Measurements from ENCODE around the gene PRDX5. TPM values are rescaled to one million over a fixed set of nuclear protein-coding genes. Genes with fewer than 3 reads are reported as not detected.

PRDX5 gene
- total RNA-seq, 5 donors from 2014 or later (not counting 1 experiment from before 2014, with no cell fraction given) = 35.8 to 86.7 (median 71.7) TPM

GRCh38 chr11:64337538-64338249 is 19.8 kb downstream of the PRDX5 start:
- H3K4me3 Mint-ChIP-seq = peak overlapping the region in 1 of 3 donors; percentile 36
- H3K9me3 Mint-ChIP-seq = no peaks in the 10 kb centered on the region
- peaks cover 29 to 46% (median 43%) of the 10 kb centered on the region in 3 donors for H3K4me1 Mint-ChIP-seq
- CTCF ChIA-PET = no interaction called here
- DNase-seq (no peak), ATAC-seq (replicated peaks in 1 of 4) (no peak)
- H3K27ac ChIP-seq (ENCODE audit: low read length) = no peak overlapping the region
- no peak overlapping the region for H3K4me3 ChIP-seq (ENCODE audit: control insufficient read depth in 1 of 2, extremely low read depth in 1 of 2, low read length in 1 of 2)
- H3K36me3 ChIP-seq (ENCODE audit: control insufficient read depth in 2 of 2, extremely low read depth in 1 of 2, insufficient read depth in 1 of 2, low read length in 1 of 2) = peaks cover 3 to 34% of the 10 kb centered on the region in 2 donors
- H3K27me3 Mint-ChIP-seq = no peaks in the 10 kb centered on the region
- POLR2A ChIA-PET = interaction anchor here in 1 of 2 donors (0.6 kb wide), 1 partner anchor 19 kb away, joined by 6 read pairs; no protein-coding TSS in a partner anchor
- H3K27me3 ChIP-seq (replicated peaks in 1 of 2; ENCODE audit: control insufficient read depth in 2 of 2, extremely low read depth in 1 of 2, insufficient read depth in 2 of 2, low read length in 1 of 2) = no peaks in the 10 kb centered on the region
- H3K9me3 ChIP-seq = no peaks in the 10 kb centered on the region
- peaks cover 14 to 42% of the 10 kb centered on the region in 2 experiments for H3K4me1 ChIP-seq (ENCODE audit: control insufficient read depth in 1 of 2, extremely low read depth in 1 of 2, insufficient read depth in 2 of 2, low read length in 2 of 2)
- H3K36me3 Mint-ChIP-seq = peaks cover 17% of the 10 kb centered on the region
- WGBS (ENCODE audit: insufficient coverage) = 93% methylated on average over 4 of the region's 8 CpGs
- peak overlapping the region in 1 of 2 donors; percentile 28 for H3K27ac Mint-ChIP-seq

DNA sequence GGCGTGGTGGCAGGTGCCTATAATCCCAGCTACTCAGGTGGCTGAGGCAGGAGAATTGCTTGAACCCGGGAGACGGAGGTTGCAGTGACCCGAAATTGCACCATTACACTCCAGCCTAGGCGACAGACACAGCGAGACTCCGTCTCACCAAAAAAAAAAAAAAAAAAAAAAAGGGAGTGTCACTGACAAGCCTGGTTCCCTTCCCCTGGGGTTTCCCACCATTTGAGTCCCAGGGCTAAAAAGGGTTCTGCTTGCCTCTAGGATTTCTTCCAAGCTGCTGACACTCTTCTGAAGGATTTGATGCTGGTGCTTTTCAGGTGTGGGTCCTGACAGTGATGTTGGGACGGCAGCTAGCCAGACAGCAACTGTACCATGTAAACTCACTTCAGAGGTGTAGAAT is 20.8 kb downstream of the PRDX5 start:
- Mint-ChIP-seq H3K9me3 (no peaks in the 10 kb centered on the region), H3K4me1 (peaks cover 29 to 48% (median 43%) of the 10 kb centered on the region in 3 donors), H3K27ac (peak overlapping the region; percentile 94 to 95), H3K27me3 (no peaks in the 10 kb centered on the region), H3K36me3 (peaks cover 16% of the 10 kb centered on the region), H3K4me3 (peak overlapping the region; percentile 82 to 92 (median 83))
- 91% methylated on average over 3 of the region's 8 CpGs for WGBS (ENCODE audit: insufficient coverage)
- H3K9me3 ChIP-seq = no peaks in the 10 kb centered on the region
- ATAC-seq (replicated peaks in 1 of 4) = no peak
- H3K27me3 ChIP-seq (replicated peaks in 1 of 2; ENCODE audit: control insufficient read depth in 2 of 2, extremely low read depth in 1 of 2, insufficient read depth in 2 of 2, low read length in 1 of 2) = no peaks in the 10 kb centered on the region
- H3K27ac ChIP-seq (ENCODE audit: low read length) = peak overlapping the region; percentile 89
- peaks cover 14 to 52% of the 10 kb centered on the region in 2 experiments for H3K4me1 ChIP-seq (ENCODE audit: control insufficient read depth in 1 of 2, extremely low read depth in 1 of 2, insufficient read depth in 2 of 2, low read length in 2 of 2)
- POLR2A ChIA-PET = interaction anchor here in 1 of 2 donors (0.7 kb wide), 1 partner anchor 20 kb away, joined by 5 read pairs; no protein-coding TSS in a partner anchor
- no peak for DNase-seq
- no peak overlapping the region for H3K4me3 ChIP-seq (ENCODE audit: control insufficient read depth in 1 of 2, extremely low read depth in 1 of 2, low read length in 1 of 2)
- CTCF ChIA-PET = interaction anchor here in 1 of 2 donors (0.7 kb wide), 1 partner anchor 1909 kb away, joined by 6 read pairs; no protein-coding TSS in a partner anchor
- H3K36me3 ChIP-seq (ENCODE audit: control insufficient read depth in 2 of 2, extremely low read depth in 1 of 2, insufficient read depth in 1 of 2, low read length in 1 of 2) = peaks cover 2 to 41% of the 10 kb centered on the region in 2 donors

- Histone ChIP-seq H3K9me3 (no peaks in the 10 kb centered on the region), H3K4me1 (ENCODE audit: control insufficient read depth in 1 of 2, extremely low read depth in 1 of 2, insufficient read depth in 2 of 2, low read length in 2 of 2) (peaks cover 14 to 57% of the 10 kb centered on the region in 2 experiments), H3K36me3 (ENCODE audit: control insufficient read depth in 2 of 2, extremely low read depth in 1 of 2, insufficient read depth in 1 of 2, low read length in 1 of 2) (peaks cover 3 to 47% of the 10 kb centered on the region in 2 donors), H3K27ac (ENCODE audit: low read length) (peak overlapping the region; percentile 89), H3K27me3 (replicated peaks in 1 of 2; ENCODE audit: control insufficient read depth in 2 of 2, extremely low read depth in 1 of 2, insufficient read depth in 2 of 2, low read length in 1 of 2) (no peaks in the 10 kb centered on the region), H3K4me3 (ENCODE audit: control insufficient read depth in 1 of 2, extremely low read depth in 1 of 2, low read length in 1 of 2) (peak overlapping the region in 1 of 2 donors; percentile 72)
- no peaks in the 10 kb centered on the region for H3K27me3 Mint-ChIP-seq
- WGBS (ENCODE audit: insufficient coverage) = no CpG with 5 or more reads among the region's 4 CpGs
- H3K27ac Mint-ChIP-seq = peak overlapping the region; percentile 94 to 95
- H3K4me1 Mint-ChIP-seq = peaks cover 29 to 48% (median 43%) of the 10 kb centered on the region in 3 donors
- CTCF ChIA-PET = interaction anchor here in 1 of 2 donors (0.7 to 1.0 kb wide), 2 partner anchors 349 to 1908 kb away, joined by 3 to 6 read pairs; no protein-coding TSS in a partner anchor
- peak overlapping the region; percentile 82 to 92 (median 83) for H3K4me3 Mint-ChIP-seq
- H3K36me3 Mint-ChIP-seq = peaks cover 15% of the 10 kb centered on the region
- ATAC-seq (replicated peaks in 1 of 4) (no peak), DNase-seq (peak in 1 of 35 experiments; percentile 22)
- no peaks in the 10 kb centered on the region for H3K9me3 Mint-ChIP-seq
- POLR2A ChIA-PET = interaction anchor here in 1 of 2 donors (0.7 kb wide), 1 partner anchor 21 kb away, joined by 5 read pairs; no protein-coding TSS in a partner anchor
Measured at GRCh38 chr11:64339286-64339685, 21.4 kb downstream of the PRDX5 start.

DNA sequence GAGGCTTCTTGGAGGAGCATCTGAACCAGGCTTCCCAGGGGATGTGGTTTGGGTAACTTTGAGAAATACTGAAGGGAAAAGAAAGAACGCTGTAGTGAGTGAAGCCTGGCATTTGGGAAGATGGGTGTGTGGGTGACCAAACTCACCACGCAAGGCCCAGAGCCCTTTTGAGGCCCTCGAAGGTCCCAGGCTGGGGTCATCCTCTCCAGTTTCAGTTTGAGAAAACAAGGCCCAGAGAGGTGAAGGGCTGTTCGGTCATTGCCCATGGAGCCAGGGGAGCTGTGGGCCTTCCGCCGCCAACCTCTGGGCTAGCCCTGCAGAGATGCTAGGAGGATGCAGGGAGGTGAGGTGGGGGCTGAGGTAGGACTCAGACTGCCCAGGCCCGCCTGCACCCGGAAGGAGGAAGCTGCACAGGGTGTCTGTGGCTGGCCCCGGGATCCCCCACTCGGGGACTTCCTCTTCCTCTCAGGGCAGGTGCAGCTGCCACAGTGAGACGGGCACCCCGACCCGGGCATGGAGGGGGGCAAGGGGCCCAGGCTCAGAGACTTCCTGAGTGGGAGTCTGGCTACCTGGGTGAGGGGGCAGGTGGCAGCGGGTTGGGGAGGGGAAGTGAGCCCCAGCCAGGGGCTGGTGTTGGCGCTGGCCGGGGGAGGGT is 22.0 kb downstream of the PRDX5 start, which contains the start of gene CCDC88B:
TSS of gene CCDC88B (plus strand) at position 451 of the 655 bp plus-strand sequence. CDS start at position 514, 63 bp downstream.
- ChIA-PET CTCF (interaction anchor here in 1 of 2 donors (1.0 kb wide), 2 partner anchors 22 to 349 kb away, joined by 3 to 14 read pairs; partner anchors contain the start of genes PRDX5 and TRMT112), POLR2A (interaction anchor here (0.5 to 1.9 kb wide), 3 partner anchors 22 to 1458 kb away, joined by 4 to 6 read pairs (median 4); partner anchors contain the start of genes PRDX5 (in 2 of the 2) and TRMT112 (in 1 of the 2))
- Mint-ChIP-seq H3K36me3 (peaks cover 15% of the 10 kb centered on the region), H3K9me3 (no peaks in the 10 kb centered on the region), H3K4me1 (peaks cover 29 to 48% (median 43%) of the 10 kb centered on the region in 3 donors), H3K4me3 (peak within 1 kb of the TSS; percentile 82 to 92 (median 83)), H3K27me3 (no peaks in the 10 kb centered on the region), H3K27ac (peak within 1 kb of the TSS; percentile 94 to 95)
- Histone ChIP-seq H3K27ac (ENCODE audit: low read length) (peak within 1 kb of the TSS; percentile 89), H3K4me1 (ENCODE audit: control insufficient read depth in 1 of 2, extremely low read depth in 1 of 2, insufficient read depth in 2 of 2, low read length in 2 of 2) (peaks cover 14 to 58% of the 10 kb centered on the region in 2 experiments), H3K4me3 (ENCODE audit: control insufficient read depth in 1 of 2, extremely low read depth in 1 of 2, low read length in 1 of 2) (peak within 1 kb of the TSS; percentile 72), H3K27me3 (replicated peaks in 1 of 2; ENCODE audit: control insufficient read depth in 2 of 2, extremely low read depth in 1 of 2, insufficient read depth in 2 of 2, low read length in 1 of 2) (no peaks in the 10 kb centered on the region), H3K9me3 (no peaks in the 10 kb centered on the region), H3K36me3 (ENCODE audit: control insufficient read depth in 2 of 2, extremely low read depth in 1 of 2, insufficient read depth in 1 of 2, low read length in 1 of 2) (peaks cover 8 to 52% of the 10 kb centered on the region in 2 donors)
- 0% methylated on average over 10 of the region's 16 CpGs for WGBS (ENCODE audit: insufficient coverage)
- DNase-seq (peak; percentile 72 to 96 (median 90)), ATAC-seq (replicated peaks in 1 of 4) (peak; percentile 91 to 93 (median 92))

- Mint-ChIP-seq H3K4me3 (peak overlapping the region; percentile 82 to 92 (median 83)), H3K27me3 (no peaks in the 10 kb centered on the region), H3K36me3 (peaks cover 23% of the 10 kb centered on the region), H3K27ac (peak overlapping the region; percentile 94 to 95), H3K4me1 (peaks cover 36 to 48% (median 46%) of the 10 kb centered on the region in 3 donors), H3K9me3 (no peaks in the 10 kb centered on the region)
- POLR2A ChIA-PET = interaction anchor here in 1 of 2 donors (0.5 to 1.9 kb wide), 2 partner anchors 23 to 1459 kb away, joined by 4 to 6 read pairs; partner anchors contain the start of genes PRDX5 and TRMT112
- peak; percentile 48 to 58 (median 56) for ATAC-seq (replicated peaks in 1 of 4)
- Histone ChIP-seq H3K4me1 (ENCODE audit: control insufficient read depth in 1 of 2, extremely low read depth in 1 of 2, insufficient read depth in 2 of 2, low read length in 2 of 2) (peaks cover 14 to 58% of the 10 kb centered on the region in 2 experiments), H3K4me3 (ENCODE audit: control insufficient read depth in 1 of 2, extremely low read depth in 1 of 2, low read length in 1 of 2) (peak overlapping the region; percentile 72), H3K36me3 (ENCODE audit: control insufficient read depth in 2 of 2, extremely low read depth in 1 of 2, insufficient read depth in 1 of 2, low read length in 1 of 2) (peaks cover 8 to 51% of the 10 kb centered on the region in 2 donors), H3K9me3 (no peaks in the 10 kb centered on the region), H3K27me3 (replicated peaks in 1 of 2; ENCODE audit: control insufficient read depth in 2 of 2, extremely low read depth in 1 of 2, insufficient read depth in 2 of 2, low read length in 1 of 2) (no peaks in the 10 kb centered on the region), H3K27ac (ENCODE audit: low read length) (peak overlapping the region; percentile 89)
- DNase-seq = peak; percentile 22 to 83 (median 62)
- 22% methylated on average over 29 of the region's 33 CpGs for WGBS (ENCODE audit: insufficient coverage)
- CTCF ChIA-PET = interaction anchor here in 1 of 2 donors (1.0 to 1.3 kb wide), 2 partner anchors 23 kb away, joined by 5 to 14 read pairs; partner anchors contain the start of genes PRDX5 and TRMT112
Measured at GRCh38 chr11:64340671-64341335, 22.9 kb downstream of the PRDX5 start.
